IPS-20b (cell line): Measurements from ENCODE around the gene IGFBP2.
A peak's percentile ranks its signal among the peaks of the same experiment; 100 is the strongest.

Experiments
- H3K27ac ChIP-seq: one replicate; pipeline ENCODE4 v1.5.1; 2013; ENCODE audit warnings: low read length
- H3K27me3 ChIP-seq: 2 replicates; pipeline ENCODE4 v1.6.1; 2013; ENCODE audit warnings: mild to moderate bottlenecking, low read length, inconsistent platforms; ENCODE audit not compliant: insufficient read depth
- H3K36me3 ChIP-seq: 2 replicates; pipeline ENCODE4 v1.6.1; 2013; ENCODE audit warnings: low read depth, mild to moderate bottlenecking, inconsistent platforms, low read length, moderate library complexity; ENCODE audit not compliant: insufficient read depth
- H3K4me1 ChIP-seq: 2 replicates; pipeline ENCODE4 v1.6.1; 2013; ENCODE audit warnings: mild to moderate bottlenecking, control low read depth, inconsistent platforms, low read length, moderate library complexity; ENCODE audit not compliant: insufficient read depth
- H3K4me3 ChIP-seq: 2 replicates; pipeline ENCODE4 v1.5.1; 2013; ENCODE audit warnings: mild to moderate bottlenecking, low read length, inconsistent platforms
- H3K9ac ChIP-seq: 2 replicates; pipeline ENCODE4 v1.6.1; 2013; ENCODE audit warnings: low read depth, mild to moderate bottlenecking, inconsistent platforms, low read length, moderate library complexity
- H3K9me3 ChIP-seq: 2 replicates; pipeline ENCODE4 v1.6.1; 2013; ENCODE audit warnings: mild to moderate bottlenecking, low read depth, low read length, inconsistent platforms; ENCODE audit not compliant: insufficient read depth

The IGFBP2 gene

DNA sequence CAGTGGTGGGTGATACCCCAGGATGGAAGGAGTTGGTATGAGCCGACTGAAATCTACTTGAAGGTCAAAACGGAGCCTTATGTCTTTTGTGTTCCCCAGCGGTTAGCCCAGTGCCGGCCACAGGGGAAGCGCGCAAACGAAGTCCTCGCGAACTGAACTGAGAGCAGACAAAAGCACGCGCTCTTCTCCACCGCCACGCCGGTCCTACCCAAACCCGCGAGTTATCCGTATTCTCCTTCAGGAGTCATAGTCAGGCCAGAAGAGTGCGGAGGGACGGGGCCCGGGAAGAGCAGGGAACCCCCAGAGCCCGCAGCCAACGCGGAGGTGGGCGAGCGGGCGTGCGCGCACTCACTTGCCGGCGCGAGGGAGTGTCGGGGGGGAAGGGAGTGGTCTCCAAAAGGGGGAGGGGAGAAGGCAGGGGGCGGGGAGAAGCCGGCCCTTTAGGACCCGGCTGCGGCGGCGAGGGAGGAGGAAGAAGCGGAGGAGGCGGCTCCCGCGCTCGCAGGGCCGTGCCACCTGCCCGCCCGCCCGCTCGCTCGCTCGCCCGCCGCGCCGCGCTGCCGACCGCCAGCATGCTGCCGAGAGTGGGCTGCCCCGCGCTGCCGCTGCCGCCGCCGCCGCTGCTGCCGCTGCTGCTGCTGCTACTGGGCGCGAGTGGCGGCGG is at the start of gene IGFBP2:
Gene IGFBP2 (plus strand): TSS at position 469 of the 664 bp plus-strand sequence. CDS start 104 bp downstream, at position 573.
- Histone ChIP-seq H3K9me3 (no peaks in the 10 kb centered on the region), H3K9ac (peak within 1 kb of the TSS; percentile 86), H3K36me3 (peaks cover 5% of the 10 kb centered on the region; the same call in 1 of the 2 replicates), H3K4me3 (peak within 1 kb of the TSS; percentile 96), H3K4me1 (peaks cover 26% of the 10 kb centered on the region), H3K27ac (no peak within 1 kb of the TSS), H3K27me3 (peaks cover 19% of the 10 kb centered on the region)

- Histone ChIP-seq H3K9ac (no peak overlapping the region), H3K9me3 (no peaks in the 10 kb centered on the region), H3K4me1 (no peaks in the 10 kb centered on the region; the same call in 1 of the 2 replicates), H3K36me3 (no peaks in the 10 kb centered on the region), H3K4me3 (no peak overlapping the region), H3K27me3 (no peaks in the 10 kb centered on the region; the same call in 1 of the 2 replicates), H3K27ac (no peak overlapping the region)
Measured at GRCh38 chr2:216583606-216584005, 49.6 kb upstream of the IGFBP2 start.

GRCh38 chr2:216584112-216584511 is 49.1 kb upstream of the IGFBP2 start:
- no peaks in the 10 kb centered on the region; the same call in 1 of the 2 replicates for H3K4me1 ChIP-seq
- no peak overlapping the region for H3K27ac ChIP-seq
- no peak overlapping the region for H3K4me3 ChIP-seq
- no peaks in the 10 kb centered on the region for H3K36me3 ChIP-seq
- no peaks in the 10 kb centered on the region; the same call in 1 of the 2 replicates for H3K27me3 ChIP-seq
- no peaks in the 10 kb centered on the region for H3K9me3 ChIP-seq
- H3K9ac ChIP-seq: no peak overlapping the region

DNA sequence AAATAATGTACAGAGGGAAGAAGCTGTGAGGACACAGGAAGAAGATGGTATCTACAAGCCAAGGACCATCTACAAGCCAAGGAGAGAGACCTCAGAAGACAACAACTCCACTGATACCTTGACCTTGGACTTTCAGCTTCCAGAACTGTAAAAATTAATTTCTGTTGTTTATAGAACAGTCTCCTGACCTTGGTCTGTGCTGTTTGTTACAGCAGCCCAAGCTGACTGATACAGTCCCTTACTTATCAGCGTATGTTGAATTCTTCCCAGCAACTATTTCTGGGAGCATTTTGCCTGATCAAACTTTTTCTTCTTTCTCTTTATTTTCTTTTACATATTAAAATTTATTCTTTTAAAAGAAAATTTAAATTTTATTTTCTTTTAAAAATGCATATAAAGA is 47.8 kb upstream of the IGFBP2 start:
- Histone ChIP-seq H3K4me3 (no peak overlapping the region), H3K27ac (no peak overlapping the region), H3K4me1 (peaks cover 4% of the 10 kb centered on the region; the same call in 1 of the 2 replicates), H3K9me3 (no peaks in the 10 kb centered on the region), H3K36me3 (no peaks in the 10 kb centered on the region), H3K27me3 (no peaks in the 10 kb centered on the region; the same call in 1 of the 2 replicates), H3K9ac (no peak overlapping the region)

DNA sequence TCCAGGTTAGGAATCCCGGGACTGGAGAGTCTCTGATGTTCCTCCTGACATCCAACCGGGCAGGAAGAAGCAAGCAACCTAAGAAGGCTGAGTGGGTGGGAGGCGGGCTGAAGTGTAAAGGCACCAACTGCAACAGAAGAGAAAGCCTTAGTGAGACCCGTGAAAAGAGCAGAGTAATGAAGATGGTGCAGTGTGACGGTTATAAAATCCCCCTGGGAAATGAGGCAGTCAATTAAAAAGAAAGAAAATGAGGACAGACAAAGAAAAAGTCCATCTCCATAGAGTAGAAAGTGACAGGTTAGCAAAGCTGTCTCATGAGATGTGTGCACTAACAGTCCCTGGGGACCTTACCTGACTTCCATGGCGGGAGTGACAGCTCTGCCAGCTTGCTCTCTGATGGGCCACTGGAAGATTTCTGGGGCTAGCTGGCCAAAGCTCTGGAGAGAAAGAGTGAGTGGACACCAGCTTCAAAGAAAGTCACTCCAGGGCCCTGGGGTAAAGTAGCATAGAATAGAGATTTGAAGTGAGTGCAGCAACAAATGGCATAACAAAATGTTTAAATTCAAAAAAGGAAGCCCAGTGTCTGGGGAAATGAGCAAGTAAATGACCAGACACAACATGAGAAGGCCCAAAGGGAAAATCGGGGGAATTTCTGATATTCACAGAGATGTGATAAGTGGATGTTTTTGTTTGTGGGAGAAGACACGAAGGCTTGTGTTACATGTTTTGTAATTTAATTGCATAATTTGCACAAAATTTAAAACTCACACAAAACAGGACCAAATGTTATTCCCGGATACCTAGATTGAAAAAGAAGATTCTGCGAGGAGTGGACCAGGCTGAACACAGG is 44.1 kb upstream of the IGFBP2 start:
- H3K9ac ChIP-seq: no peak overlapping the region
- H3K36me3 ChIP-seq: no peaks in the 10 kb centered on the region
- H3K4me3 ChIP-seq: no peak overlapping the region
- no peaks in the 10 kb centered on the region for H3K9me3 ChIP-seq
- H3K27me3 ChIP-seq: no peaks in the 10 kb centered on the region
- H3K4me1 ChIP-seq: peaks cover 4% of the 10 kb centered on the region; the same call in 1 of the 2 replicates
- H3K27ac ChIP-seq: no peak overlapping the region

- Histone ChIP-seq H3K27ac (no peak overlapping the region), H3K9ac (no peak overlapping the region), H3K4me1 (0 out of 2 replicates have a peak, but pooled peaks cover 4% of the 10 kb centered on the region), H3K9me3 (no peaks in the 10 kb centered on the region), H3K27me3 (no peaks in the 10 kb centered on the region), H3K36me3 (no peaks in the 10 kb centered on the region), H3K4me3 (no peak overlapping the region)
Measured at GRCh38 chr2:216589791-216590190, 43.4 kb upstream of the IGFBP2 start.

GRCh38 chr2:216590780-216591179 is 42.4 kb upstream of the IGFBP2 start:
- Histone ChIP-seq H3K36me3 (no peaks in the 10 kb centered on the region), H3K27me3 (no peaks in the 10 kb centered on the region), H3K9me3 (no peaks in the 10 kb centered on the region), H3K4me3 (no peak overlapping the region), H3K27ac (no peak overlapping the region), H3K4me1 (0 out of 2 replicates have a peak, but pooled peaks cover 4% of the 10 kb centered on the region), H3K9ac (no peak overlapping the region)

DNA sequence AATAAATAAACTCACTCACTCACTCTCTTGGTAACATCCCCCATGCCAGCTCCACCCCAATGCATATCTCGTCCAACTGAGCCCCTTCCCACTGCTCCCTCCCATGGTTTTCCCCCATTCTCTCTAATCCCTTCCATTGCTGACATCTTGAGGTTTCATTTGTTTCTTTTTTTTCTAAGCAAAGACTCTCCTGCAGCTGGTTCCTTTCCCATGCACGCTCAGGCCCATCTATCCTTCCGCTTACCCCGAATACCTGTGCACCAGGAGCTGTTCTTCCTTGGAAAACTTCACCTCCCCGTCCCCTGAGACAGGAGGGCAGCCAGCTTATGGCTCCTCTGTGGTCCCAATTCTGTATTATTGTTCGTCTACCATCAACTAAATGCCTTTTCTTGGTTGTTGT is 41.7 kb upstream of the IGFBP2 start:
- no peak overlapping the region for H3K4me3 ChIP-seq
- 0 out of 2 replicates have a peak, but pooled peaks cover 4% of the 10 kb centered on the region for H3K4me1 ChIP-seq
- H3K36me3 ChIP-seq: no peaks in the 10 kb centered on the region
- no peak overlapping the region for H3K27ac ChIP-seq
- H3K27me3 ChIP-seq: no peaks in the 10 kb centered on the region
- no peaks in the 10 kb centered on the region for H3K9me3 ChIP-seq
- no peak overlapping the region for H3K9ac ChIP-seq

- no peak overlapping the region for H3K9ac ChIP-seq
- no peak overlapping the region for H3K27ac ChIP-seq
- H3K9me3 ChIP-seq: no peaks in the 10 kb centered on the region
- H3K4me1 ChIP-seq: 0 out of 2 replicates have a peak, but pooled peaks cover 4% of the 10 kb centered on the region
- no peaks in the 10 kb centered on the region for H3K36me3 ChIP-seq
- H3K4me3 ChIP-seq: no peak overlapping the region
- H3K27me3 ChIP-seq: no peaks in the 10 kb centered on the region
Measured at GRCh38 chr2:216594081-216594480, 39.1 kb upstream of the IGFBP2 start.

GRCh38 chr2:216596236-216596979 is 36.8 kb upstream of the IGFBP2 start:
- no peak overlapping the region for H3K4me3 ChIP-seq
- no peaks in the 10 kb centered on the region for H3K9me3 ChIP-seq
- H3K4me1 ChIP-seq: no peaks in the 10 kb centered on the region
- H3K36me3 ChIP-seq: no peaks in the 10 kb centered on the region
- no peak overlapping the region for H3K27ac ChIP-seq
- H3K9ac ChIP-seq: no peak overlapping the region
- no peaks in the 10 kb centered on the region for H3K27me3 ChIP-seq

DNA sequence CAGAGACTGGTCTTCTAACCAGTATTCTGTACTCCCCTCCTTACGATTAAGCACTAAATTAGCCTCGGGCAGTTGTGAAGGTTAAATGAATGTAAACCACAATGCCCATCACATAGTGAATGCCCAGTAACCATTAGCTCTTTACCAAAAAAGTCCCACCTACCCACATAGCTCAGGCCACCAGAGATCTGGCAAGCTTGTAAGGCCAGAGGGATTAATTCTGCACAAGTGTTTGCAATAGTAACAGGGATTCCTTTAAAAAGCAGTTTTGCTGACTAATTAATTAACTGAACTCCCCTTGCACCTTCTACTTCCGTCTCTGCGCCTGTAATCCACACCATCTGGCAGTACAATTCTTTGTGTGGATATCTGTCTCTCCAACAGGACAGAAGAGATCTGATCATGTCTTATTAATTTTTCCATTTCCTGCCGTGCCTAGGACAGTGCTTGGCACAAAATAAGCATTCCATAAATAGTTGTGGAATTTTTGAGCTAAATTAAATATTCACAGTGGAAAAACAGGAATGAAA is 36.2 kb upstream of the IGFBP2 start:
- no peak overlapping the region for H3K27ac ChIP-seq
- H3K36me3 ChIP-seq: no peaks in the 10 kb centered on the region
- no peak overlapping the region for H3K9ac ChIP-seq
- H3K4me3 ChIP-seq: no peak overlapping the region
- no peaks in the 10 kb centered on the region for H3K27me3 ChIP-seq
- H3K4me1 ChIP-seq: no peaks in the 10 kb centered on the region
- H3K9me3 ChIP-seq: no peaks in the 10 kb centered on the region
